ENCODE data around the gene EFNB2.

GRCh38 chr13:106477303-106477702 lies 58.2 kb downstream of the EFNB2 start:
- peak in 1 of 3 donors; percentile 37 for TF ChIP-seq POLR2AphosphoS5 (IDR thresholded peaks at IDR 0.05)
- TF ChIP-seq CTCF (IDR thresholded peaks at IDR 0.05), result no peak
